Smooth muscle cell (in vitro differentiated cells): ENCODE data around the gene CTBS. TPM values are rescaled to one million over a fixed set of nuclear protein-coding genes. Genes with fewer than 3 reads are reported as not detected.

Experiments used
- DNase-seq: peaks from one replicate; lab custom pipeline; 2025; ENCODE audit not compliant: unreplicated experiment; lab: John Stamatoyannopoulos, UW
- H2AFZ ChIP-seq: fragments of 200-600 bp; sonication (generic); 2 replicates; pipeline ENCODE4 v1.6.0; 2016; ENCODE audit warnings: antibody characterized with exemption, low read depth, mild to moderate bottlenecking
- H3F3A ChIP-seq: fragments of 200-600 bp; sonication (generic); 2 replicates; pipeline ENCODE4 v1.6.0; 2017; ENCODE audit warnings: antibody characterized with exemption, low read depth
- H3K27ac ChIP-seq: fragments of 200-600 bp; sonication (generic); 2 replicates; pipeline ENCODE4 v1.5.1; 2016; ENCODE audit warnings: low read depth, mild to moderate bottlenecking
- H3K27me3 ChIP-seq: fragments of 200-600 bp; sonication (generic); 2 replicates; pipeline ENCODE4 v1.6.1; 2016; ENCODE audit warnings: low read depth, mild to moderate bottlenecking
- H3K36me3 ChIP-seq: fragments of 200-600 bp; sonication (generic); 2 replicates; pipeline ENCODE4 v1.5.1; 2016; ENCODE audit warnings: low read depth
- H3K4me1 ChIP-seq: fragments of 200-600 bp; sonication (generic); 2 replicates; pipeline ENCODE4 v1.5.1; 2016; ENCODE audit warnings: low read depth
- H3K4me2 ChIP-seq: fragments of 200-600 bp; sonication (generic); 2 replicates; pipeline ENCODE4 v1.6.0; 2016; ENCODE audit warnings: mild to moderate bottlenecking
- H3K4me3 ChIP-seq: fragments of 200-600 bp; sonication (generic); 2 replicates; pipeline ENCODE4 v1.5.1; 2016; ENCODE audit warnings: mild to moderate bottlenecking
- H3K79me2 ChIP-seq: fragments of 200-600 bp; sonication (generic); 2 replicates; pipeline ENCODE4 v1.6.0; 2016; ENCODE audit warnings: low read depth, mild to moderate bottlenecking
- H3K9ac ChIP-seq: fragments of 200-600 bp; sonication (generic); 2 replicates; pipeline ENCODE4 v1.6.0; 2016; ENCODE audit warnings: low read depth
- H3K9me3 ChIP-seq: fragments of 200-600 bp; sonication (generic); replicated peaks from 2 replicates; pipeline ENCODE4 v1.5.1; 2016; ENCODE audit warnings: low read depth
- H4K20me1 ChIP-seq: fragments of 200-600 bp; sonication (generic); 2 replicates; pipeline ENCODE4 v1.6.0; 2016; ENCODE audit warnings: low read depth
- CTCF ChIP-seq: fragments of 200-600 bp; sonication (generic); IDR thresholded peaks from 2 replicates; pipeline ENCODE4 v1.5.1; 2017; ENCODE audit warnings: borderline replicate concordance, mild to moderate bottlenecking, antibody characterized with exemption; ENCODE audit not compliant: insufficient read depth, poor library complexity, severe bottlenecking
- WGBS: methylation state at CpG from one replicate; pipeline ENCODE4 v1.1.7; 2016; ENCODE audit warnings: low lambda C conversion rate; 5-methylcytosine and 5-hydroxymethylcytosine counted together
- polyA plus RNA-seq: library from polyadenylated mRNA; unstranded; fragments of >200 nt; fragmentation: Nextera tagmentation; extraction: Ambion mirVana; gene quantifications from 2 replicates; pipeline ENCODE4 v1.2.1, GENCODE V29; 2016
- total RNA-seq: library from RNA; depleted of rRNA; stranded (reverse); fragments of >200 nt; gene quantifications from 2 replicates; pipeline ENCODE4 v1.2.3, GENCODE V29; 2014

The CTBS gene
- total RNA-seq (19.4 and 37.7 TPM in 2 replicates), polyA plus RNA-seq (30.3 and 34.6 TPM in 2 replicates)

GRCh38 chr1:84573967-84574842 is at the start of gene CTBS:
Gene CTBS (minus strand): TSS chr1:84574440. CDS start chr1:84574415, 25 bp downstream.
- H3K27ac ChIP-seq, result peak within 1 kb of the TSS; percentile 99
- H3K79me2 ChIP-seq, result peaks cover 17% of the 10 kb centered on the region
- H3K4me2 ChIP-seq, result peak within 1 kb of the TSS; percentile 88
- DNase-seq, result peak; percentile 57
- H3K4me1 ChIP-seq, result peaks cover 28% of the 10 kb centered on the region
- TF ChIP-seq CTCF, result no peak
- no peaks in the 10 kb centered on the region for H3K27me3 ChIP-seq
- H3F3A ChIP-seq, result peaks cover 10% of the 10 kb centered on the region
- no peaks in the 10 kb centered on the region for H3K36me3 ChIP-seq
- no peaks in the 10 kb centered on the region for H3K9me3 ChIP-seq
- H3K9ac ChIP-seq, result peak within 1 kb of the TSS; percentile 96
- H2AFZ ChIP-seq, result peak within 1 kb of the TSS; percentile 79
- 2% methylated on average over 43 of the region's 67 CpGs for WGBS
- H4K20me1 ChIP-seq, result no peaks in the 10 kb centered on the region
- H3K4me3 ChIP-seq, result peak within 1 kb of the TSS; percentile 66

GRCh38 chr1:84621553-84621952 is 47.3 kb upstream of the CTBS start:
- peaks cover 3% of the 10 kb centered on the region for H3K4me1 ChIP-seq
- no peak overlapping the region for H3K27ac ChIP-seq
- H3K4me3 ChIP-seq, result no peak overlapping the region
- H3K79me2 ChIP-seq, result no peaks in the 10 kb centered on the region
- TF ChIP-seq CTCF, result no peak
- no peaks in the 10 kb centered on the region for H3K36me3 ChIP-seq
- no peak overlapping the region for H2AFZ ChIP-seq
- H4K20me1 ChIP-seq, result no peaks in the 10 kb centered on the region
- no peak for DNase-seq
- no peak overlapping the region for H3K4me2 ChIP-seq
- WGBS, result 92% methylated on average over 14 of the region's 14 CpGs
- H3K9me3 ChIP-seq, result no peaks in the 10 kb centered on the region
- no peaks in the 10 kb centered on the region for H3K27me3 ChIP-seq
- peaks cover 6% of the 10 kb centered on the region for H3F3A ChIP-seq
- H3K9ac ChIP-seq, result no peak overlapping the region

- Histone ChIP-seq H2AFZ (peak overlapping the region; percentile 79), H3K4me2 (peak overlapping the region; percentile 87), H3F3A (peaks cover 6% of the 10 kb centered on the region), H3K4me1 (peaks cover 3% of the 10 kb centered on the region), H3K79me2 (no peaks in the 10 kb centered on the region), H4K20me1 (no peaks in the 10 kb centered on the region), H3K36me3 (no peaks in the 10 kb centered on the region), H3K9ac (peak overlapping the region; percentile 88), H3K27me3 (no peaks in the 10 kb centered on the region), H3K9me3 (no peaks in the 10 kb centered on the region), H3K4me3 (peak overlapping the region; percentile 65), H3K27ac (peak overlapping the region; percentile 99)
- peak; percentile 60 for DNase-seq
- peak; percentile 94 for TF ChIP-seq CTCF
- 2% methylated on average over 32 of the region's 46 CpGs for WGBS
These were observed 46.6 kb upstream of the CTBS start for GRCh38 chr1:84620720-84621313.
